Stimulated activated CD8-positive, alpha-beta memory T cell treated with anti-CD3 and anti-CD28 coated beads, Interleukin-7, amount 100 ng/mL, for 24 hours (primary cell): ENCODE data around the gene MNX1.

Experiments used
- DNase-seq: peaks from one replicate; pipeline ENCODE4 v3.0.0-alpha.2; 2020; ENCODE audit warnings: low read depth

Gene MNX1

GRCh38 chr7:157001920-157002818, 8.3 kb downstream of the MNX1 start:
- DNase-seq: no peak

DNA sequence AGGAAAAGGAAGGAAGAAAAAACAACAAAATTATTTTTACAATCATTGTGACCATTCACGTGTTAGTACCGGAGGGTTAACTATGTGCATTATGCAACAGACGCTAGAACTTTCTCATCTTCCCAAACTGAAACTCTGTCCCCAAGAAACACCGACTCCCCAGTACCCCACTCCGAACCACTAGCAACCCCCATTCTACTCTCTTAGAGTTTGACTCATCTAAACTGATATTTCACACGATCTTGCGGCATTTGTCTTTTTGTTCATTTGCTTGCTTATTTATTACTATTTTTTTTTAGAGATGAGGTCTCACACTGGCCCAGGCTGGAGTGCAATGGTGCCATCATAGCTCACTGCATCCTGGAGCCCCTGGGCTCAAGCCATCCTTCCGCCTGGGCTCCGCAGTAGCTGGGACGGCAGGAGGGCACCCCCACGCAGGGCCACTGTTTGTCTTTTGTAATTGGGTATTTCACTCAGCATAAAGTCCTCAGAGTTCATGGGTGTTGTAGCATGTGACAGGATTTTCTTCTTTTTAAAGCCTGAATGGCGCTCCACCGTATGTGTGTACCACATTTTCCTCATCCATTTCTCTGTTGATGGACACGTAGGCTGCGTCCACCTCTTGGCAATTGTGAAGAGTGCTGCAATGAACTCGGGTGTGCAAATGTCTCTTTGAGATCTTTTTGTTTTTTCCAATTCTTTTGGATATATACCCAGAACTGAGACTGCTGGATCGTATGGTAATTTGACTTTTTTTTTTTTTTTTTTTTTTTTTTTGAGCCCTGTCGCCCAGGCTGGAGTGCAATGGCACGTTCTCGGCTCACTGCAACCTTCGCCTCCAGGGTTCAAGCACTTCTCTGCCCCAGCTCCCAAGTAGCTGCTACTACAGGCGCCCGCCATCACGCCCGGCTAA, 9.5 kb downstream of the MNX1 start:
- DNase-seq: no peak

DNA sequence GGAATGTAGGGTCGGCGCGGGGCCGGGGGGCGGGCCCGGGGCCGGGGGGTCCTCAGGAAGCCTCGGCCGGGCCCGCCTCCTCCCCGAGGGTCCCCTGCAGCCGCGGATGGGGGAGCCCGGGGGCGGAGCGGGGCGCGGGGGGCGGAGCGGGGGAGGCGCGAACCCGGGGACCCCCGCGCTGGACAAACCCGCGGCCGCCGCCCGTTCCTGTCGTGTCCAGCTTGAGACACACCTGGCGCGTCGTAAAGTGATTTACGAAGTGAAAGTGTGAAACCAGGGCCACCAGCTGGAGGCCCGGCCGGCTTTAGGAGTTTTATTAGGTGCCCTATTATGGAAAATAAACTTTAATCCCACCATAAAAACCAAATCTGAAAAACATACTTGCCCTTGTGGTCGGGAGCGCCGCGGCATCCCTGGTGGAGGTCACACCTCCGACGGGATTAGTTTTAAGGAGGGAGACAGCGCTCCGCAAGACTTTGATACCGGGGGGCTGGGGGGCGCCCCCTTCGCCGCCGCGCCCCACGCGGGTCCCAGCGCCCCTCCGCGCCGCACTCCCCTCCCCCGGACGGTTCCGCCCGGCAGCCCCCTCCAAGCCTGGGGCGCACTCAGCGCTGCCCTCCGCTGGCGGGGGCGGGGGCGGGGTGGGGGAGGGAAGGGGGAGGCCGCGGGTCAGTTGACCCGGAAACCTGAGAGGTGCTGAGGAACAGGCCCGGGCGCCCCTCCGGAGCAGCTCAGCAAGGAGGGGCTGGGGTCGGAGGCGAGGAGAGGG, 10.3 kb downstream of the MNX1 start:
- no peak for DNase-seq

DNA sequence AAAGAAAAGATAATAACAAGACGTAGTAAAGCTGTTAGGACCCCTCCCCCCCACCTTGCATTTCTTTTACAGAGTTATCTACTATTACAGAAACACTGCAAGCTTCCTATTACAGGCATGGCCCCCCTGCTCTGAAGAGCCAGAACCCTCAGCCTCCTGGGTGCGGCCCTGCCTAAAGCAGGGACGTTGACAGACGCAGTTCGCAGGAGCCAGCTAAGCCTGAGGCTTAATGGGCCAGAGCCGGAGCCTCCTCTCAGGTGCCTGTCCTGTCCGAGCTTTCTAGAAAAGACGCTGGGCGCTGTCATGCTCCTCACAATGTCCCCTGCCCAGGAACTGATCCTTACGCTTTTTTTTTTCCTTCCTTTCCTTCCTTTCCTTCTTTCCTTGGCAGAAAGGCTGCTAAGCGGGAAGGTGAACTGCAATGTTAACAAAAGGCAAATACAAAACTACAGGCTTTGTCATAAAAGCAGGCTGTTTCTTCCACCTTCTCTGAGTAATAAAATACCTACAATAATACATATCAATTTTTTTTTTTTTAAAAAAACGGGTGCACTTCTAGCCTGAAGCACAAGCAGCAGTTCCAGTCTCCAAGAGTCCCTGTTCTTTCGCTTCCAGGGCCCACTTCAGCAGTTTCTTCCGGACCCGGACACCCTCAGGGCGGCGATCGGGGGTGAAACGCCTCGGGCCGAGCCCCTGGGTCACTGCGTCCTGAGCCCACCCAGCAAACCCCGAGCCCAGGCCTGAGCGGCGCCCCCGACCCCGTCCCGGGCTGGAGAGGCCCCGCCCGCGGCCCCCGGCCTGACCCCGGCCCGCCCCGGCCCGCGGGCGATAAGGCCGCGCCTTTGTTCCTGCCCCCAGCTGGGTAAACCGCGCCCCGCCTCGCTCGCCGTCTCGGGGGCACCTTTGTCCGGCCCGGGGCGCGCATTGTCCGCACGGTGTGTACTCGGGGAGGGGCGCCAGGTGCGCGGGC, 11.2 kb downstream of the MNX1 start:
- DNase-seq: no peak

DNA sequence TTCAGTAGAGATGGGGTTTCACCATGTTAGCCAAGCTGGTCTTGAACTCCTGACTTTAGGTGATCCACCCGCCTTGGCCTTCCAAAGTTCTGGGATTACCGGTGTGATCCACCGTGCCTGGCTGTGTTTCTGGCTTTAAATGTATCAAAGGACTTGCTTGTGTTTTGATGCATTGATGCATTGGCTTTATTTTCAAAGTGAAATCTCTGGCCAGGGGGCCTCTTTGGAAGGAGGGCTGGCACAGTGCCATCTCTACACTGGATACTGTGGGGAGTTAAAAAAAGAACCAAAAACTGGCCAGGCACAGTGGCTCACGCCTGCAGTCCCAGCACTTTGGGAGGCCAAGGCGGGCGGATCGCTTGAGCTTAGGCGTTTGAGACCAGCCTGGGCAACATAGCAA, 16.0 kb downstream of the MNX1 start:
- no peak for DNase-seq

DNA sequence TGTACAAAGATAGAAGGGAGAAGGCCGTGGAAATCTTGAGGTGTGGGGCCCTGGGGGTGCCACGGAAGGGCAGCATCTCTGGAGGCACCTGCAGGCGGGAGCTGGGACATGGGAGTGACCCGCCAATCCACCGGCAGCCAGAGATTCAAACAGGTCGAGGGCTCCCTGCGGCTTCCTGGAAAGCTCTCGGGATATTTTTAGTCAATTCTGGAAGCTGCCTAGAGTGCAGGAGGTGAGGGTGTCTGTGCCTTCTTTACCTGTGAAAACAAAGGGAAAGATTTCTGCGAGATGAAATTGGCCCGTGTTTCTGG, 16.6 kb downstream of the MNX1 start:
- DNase-seq: no peak

- no peak for DNase-seq
Measured at GRCh38 chr7:156993021-156993924, 17.2 kb downstream of the MNX1 start.

DNA sequence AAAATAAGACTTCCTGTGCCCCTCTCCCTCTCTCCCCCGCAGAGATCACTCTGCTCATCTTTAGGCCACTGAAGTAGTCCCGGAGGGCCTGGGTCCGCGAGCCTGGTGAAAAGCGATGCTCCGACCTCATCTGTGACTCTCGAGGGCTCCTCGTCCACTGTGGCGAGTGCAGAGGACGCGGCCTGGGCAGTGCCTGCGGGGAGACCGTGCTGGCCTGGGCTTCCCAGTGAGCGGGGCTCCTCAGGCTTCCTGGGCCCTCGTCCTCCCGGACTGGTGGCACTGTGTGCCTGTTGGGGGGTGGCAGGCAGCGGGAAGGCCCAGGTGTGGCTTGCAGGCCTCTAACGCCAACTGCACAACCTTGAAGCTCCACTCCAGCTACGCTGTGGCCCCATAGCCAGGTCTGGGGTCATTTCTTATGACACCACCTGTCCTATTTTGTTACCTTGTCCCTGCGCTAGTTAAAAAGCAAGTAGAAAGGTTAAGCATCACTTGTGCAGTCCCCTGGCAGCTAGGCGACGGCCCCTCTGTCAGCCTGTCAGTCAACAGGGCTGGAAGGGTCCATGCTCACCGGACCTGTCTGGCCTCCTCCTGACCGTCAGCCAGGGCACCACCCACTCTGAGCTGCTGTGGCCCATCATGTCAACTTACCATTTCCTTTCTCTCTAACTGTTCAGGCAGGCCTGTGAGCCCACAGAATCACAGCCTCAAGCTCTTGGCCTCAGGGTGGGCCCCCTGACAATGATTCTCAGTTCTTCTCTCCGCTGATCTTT, 20.5 kb downstream of the MNX1 start:
- no peak for DNase-seq

- no peak for DNase-seq
Measured at GRCh38 chr7:156988343-156989185, 21.9 kb downstream of the MNX1 start.

- DNase-seq: no peak
Measured at GRCh38 chr7:156986378-156986777, 24.1 kb downstream of the MNX1 start.

DNA sequence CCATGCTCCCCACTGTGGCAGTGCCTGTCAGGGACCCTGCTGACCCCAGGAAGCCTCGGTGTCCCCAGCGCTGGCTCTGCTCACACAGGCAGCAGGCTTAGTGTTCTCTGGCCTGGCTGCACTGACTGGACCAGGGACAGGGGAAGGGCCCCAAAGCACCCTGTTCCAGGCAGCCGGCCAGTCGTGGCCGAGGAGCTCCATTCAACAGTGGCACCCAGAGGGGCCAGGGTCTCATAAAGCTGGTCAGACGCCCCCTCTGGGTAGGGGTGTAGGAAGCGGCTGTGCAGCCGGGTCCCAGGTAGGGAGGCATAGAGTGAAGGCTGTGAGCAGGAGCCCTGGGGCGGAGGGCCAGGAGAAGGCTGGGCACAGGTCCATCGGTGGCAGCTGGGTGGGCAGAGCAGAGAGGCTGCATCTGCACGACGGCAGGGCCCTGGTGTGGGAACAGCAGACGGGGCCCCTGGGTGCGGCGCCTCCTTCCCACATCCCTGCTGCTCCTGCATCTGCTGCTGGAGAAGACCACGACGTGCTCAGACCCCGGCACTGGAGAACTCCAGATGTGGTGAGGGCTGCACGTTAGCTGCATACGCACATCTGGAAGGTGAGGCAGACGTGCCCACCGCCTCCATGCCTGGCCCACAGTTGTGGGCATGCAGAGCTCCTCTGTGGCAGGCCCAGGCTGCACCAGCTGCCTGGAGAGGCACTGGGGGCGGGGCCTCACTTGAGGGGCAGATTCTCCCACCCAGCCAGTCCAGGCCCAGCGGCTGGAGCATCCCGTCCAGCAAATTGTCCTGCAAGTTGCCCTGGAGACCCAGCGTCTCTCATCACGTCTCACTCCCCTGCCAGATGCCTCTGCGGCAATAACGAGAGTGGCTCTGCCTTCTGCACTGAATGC, 25.1 kb downstream of the MNX1 start:
- no peak for DNase-seq

GRCh38 chr7:156984174-156984891, 26.1 kb downstream of the MNX1 start:
- no peak for DNase-seq

DNA sequence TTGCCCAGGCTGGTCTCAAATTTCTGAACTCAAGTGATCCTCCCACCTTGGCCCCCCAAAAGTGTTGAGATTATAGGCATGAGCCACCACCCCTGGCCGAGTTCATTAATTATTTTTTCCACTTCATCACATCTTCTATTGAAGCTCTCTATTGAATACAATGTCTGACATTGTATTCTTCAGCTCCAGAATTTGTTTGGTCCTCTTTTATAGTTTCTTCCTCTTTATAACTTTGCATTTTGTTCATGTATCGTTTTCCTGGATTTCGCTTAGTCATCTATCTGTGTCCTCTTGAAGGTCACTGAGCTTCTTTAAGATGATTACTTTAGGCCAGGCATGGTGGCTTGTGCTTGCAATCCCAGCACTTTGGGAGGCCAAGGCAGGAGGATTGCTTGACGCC, 30.8 kb downstream of the MNX1 start:
- no peak for DNase-seq

- DNase-seq: no peak
Measured at GRCh38 chr7:156979007-156979606, 31.4 kb downstream of the MNX1 start.

DNA sequence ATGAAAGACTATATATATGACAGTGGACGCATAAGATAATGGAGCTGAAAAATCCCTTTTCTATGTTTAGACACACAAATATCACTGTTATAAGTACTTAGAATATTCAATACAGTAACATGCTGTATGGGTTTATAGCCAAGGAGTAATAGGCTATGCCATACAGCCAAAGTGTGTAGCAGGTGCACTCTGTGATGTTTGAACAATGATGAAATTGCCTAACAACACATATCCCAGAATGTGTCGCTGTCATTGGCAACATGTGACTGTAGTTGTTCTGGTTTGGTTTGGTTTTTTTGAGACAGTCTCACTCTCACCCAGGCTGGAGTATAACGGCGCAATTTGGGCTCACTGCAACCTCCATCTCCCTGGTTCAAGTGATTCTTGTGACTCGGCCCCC, 34.8 kb downstream of the MNX1 start:
- DNase-seq: no peak

- DNase-seq: no peak
Measured at GRCh38 chr7:156969972-156970420, 40.5 kb downstream of the MNX1 start.
